ENCODE results near the gene LGI4.

LGI4 gene

DNA sequence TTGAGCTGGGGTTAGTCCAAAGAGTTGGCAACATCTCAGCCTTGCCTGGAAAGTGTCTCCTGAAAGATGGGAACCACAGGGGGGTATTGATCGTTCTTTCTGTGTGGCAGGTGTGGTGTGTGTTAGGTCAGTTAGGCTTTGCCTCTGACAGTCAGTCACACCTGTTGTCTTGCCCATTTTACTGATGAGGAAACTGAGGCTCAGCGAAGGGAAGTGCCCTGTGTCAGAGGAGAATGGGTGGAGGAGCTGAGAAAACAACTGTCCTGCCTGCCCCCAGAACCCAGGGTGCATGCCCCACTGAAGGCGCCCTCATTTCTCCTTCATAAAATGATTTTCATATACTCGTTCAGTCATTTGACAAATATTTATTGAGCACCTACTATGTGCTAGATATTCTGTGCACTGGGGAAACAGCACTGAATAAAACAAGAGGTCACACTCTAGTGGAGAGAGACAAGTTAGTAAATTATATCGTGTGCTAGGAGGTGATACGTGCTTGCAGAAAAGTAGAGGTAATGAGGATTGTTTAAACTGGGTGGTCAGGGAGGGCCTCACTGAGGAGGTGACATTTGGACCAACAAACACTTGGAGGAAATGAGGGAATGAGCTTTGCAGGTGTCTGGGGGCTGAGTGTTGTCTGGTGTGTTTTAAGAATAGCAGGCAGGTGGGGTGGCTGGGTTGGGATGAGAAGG, 21.3 kb upstream of the LGI4 start:
- no peak overlapping the region for H3K27ac ChIP-seq (ENCODE audit: low read depth, low read length)
- H3K4me3 ChIP-seq (ENCODE audit: low read length): peak overlapping the region; percentile 89
- no peaks in the 10 kb centered on the region for H3K9me3 ChIP-seq (ENCODE audit: control insufficient read depth, insufficient read depth, low read length)
- no peaks in the 10 kb centered on the region for H3K9me2 ChIP-seq (replicated peaks; ENCODE audit: control insufficient read depth, low read length)
- peaks cover 16% of the 10 kb centered on the region for H3K79me2 ChIP-seq (ENCODE audit: control insufficient read depth, low read length)
- TF ChIP-seq EZH2phosphoT487 (IDR thresholded peaks at IDR 0.05; ENCODE audit: borderline replicate concordance, low read length): no peak
- TF ChIP-seq, protein P1, sequence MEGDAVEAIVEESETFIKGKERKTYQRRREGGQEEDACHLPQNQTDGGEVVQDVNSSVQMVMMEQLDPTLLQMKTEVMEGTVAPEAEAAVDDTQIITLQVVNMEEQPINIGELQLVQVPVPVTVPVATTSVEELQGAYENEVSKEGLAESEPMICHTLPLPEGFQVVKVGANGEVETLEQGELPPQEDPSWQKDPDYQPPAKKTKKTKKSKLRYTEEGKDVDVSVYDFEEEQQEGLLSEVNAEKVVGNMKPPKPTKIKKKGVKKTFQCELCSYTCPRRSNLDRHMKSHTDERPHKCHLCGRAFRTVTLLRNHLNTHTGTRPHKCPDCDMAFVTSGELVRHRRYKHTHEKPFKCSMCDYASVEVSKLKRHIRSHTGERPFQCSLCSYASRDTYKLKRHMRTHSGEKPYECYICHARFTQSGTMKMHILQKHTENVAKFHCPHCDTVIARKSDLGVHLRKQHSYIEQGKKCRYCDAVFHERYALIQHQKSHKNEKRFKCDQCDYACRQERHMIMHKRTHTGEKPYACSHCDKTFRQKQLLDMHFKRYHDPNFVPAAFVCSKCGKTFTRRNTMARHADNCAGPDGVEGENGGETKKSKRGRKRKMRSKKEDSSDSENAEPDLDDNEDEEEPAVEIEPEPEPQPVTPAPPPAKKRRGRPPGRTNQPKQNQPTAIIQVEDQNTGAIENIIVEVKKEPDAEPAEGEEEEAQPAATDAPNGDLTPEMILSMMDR (IDR thresholded peaks at IDR 0.05; ENCODE audit: low read depth, low read length, poor library complexity, severe bottlenecking): no peak
- no peaks in the 10 kb centered on the region for H3F3A ChIP-seq (ENCODE audit: control insufficient read depth, insufficient read depth)
- peaks cover 30% of the 10 kb centered on the region for H3K4me1 ChIP-seq (ENCODE audit: control insufficient read depth, low read length)
- peaks cover 44% of the 10 kb centered on the region for H3K36me3 ChIP-seq (ENCODE audit: control insufficient read depth, low read length)
- no peaks in the 10 kb centered on the region for H4K20me1 ChIP-seq (ENCODE audit: control insufficient read depth, insufficient read depth, low read depth, low read length)
- H3K4me2 ChIP-seq (ENCODE audit: low read length): peak overlapping the region; percentile 76
- H3K27me3 ChIP-seq (ENCODE audit: control insufficient read depth, low read length): peaks cover 8% of the 10 kb centered on the region

DNA sequence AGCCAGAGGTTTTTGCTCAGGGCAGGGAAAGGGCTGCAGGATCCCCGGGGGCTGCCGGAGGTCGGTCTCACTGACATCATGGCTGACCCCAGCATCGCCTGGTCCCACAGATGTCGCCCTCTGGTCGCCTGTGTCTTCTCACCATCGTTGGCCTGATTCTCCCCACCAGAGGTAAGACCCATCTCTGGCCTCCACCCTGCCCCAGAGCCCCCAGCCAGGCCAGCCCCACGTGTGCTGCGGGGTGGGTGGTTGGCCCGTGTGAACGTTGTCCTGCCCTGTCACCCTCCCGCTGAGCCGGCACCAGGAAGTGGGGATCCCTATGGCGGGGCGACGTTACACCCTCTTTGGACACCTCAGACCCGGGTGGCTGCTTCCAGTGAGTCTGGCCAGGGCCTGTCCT, 20.6 kb upstream of the LGI4 start:
- H3K27me3 ChIP-seq (ENCODE audit: control insufficient read depth, low read length): peaks cover 8% of the 10 kb centered on the region
- peaks cover 30% of the 10 kb centered on the region for H3K4me1 ChIP-seq (ENCODE audit: control insufficient read depth, low read length)
- H3K4me3 ChIP-seq (ENCODE audit: low read length): peak overlapping the region; percentile 89
- TF ChIP-seq, protein P1 (IDR thresholded peaks at IDR 0.05; ENCODE audit: low read depth, low read length, poor library complexity, severe bottlenecking): no peak
- no peak for TF ChIP-seq EZH2phosphoT487 (IDR thresholded peaks at IDR 0.05; ENCODE audit: borderline replicate concordance, low read length)
- no peaks in the 10 kb centered on the region for H3K9me3 ChIP-seq (ENCODE audit: control insufficient read depth, insufficient read depth, low read length)
- no peaks in the 10 kb centered on the region for H3F3A ChIP-seq (ENCODE audit: control insufficient read depth, insufficient read depth)
- H3K4me2 ChIP-seq (ENCODE audit: low read length): peak overlapping the region; percentile 76
- peaks cover 16% of the 10 kb centered on the region for H3K79me2 ChIP-seq (ENCODE audit: control insufficient read depth, low read length)
- H3K9me2 ChIP-seq (replicated peaks; ENCODE audit: control insufficient read depth, low read length): no peaks in the 10 kb centered on the region
- H3K36me3 ChIP-seq (ENCODE audit: control insufficient read depth, low read length): peaks cover 37% of the 10 kb centered on the region
- peak overlapping the region; percentile 39 for H3K27ac ChIP-seq (ENCODE audit: low read depth, low read length)
- no peaks in the 10 kb centered on the region for H4K20me1 ChIP-seq (ENCODE audit: control insufficient read depth, insufficient read depth, low read depth, low read length)

DNA sequence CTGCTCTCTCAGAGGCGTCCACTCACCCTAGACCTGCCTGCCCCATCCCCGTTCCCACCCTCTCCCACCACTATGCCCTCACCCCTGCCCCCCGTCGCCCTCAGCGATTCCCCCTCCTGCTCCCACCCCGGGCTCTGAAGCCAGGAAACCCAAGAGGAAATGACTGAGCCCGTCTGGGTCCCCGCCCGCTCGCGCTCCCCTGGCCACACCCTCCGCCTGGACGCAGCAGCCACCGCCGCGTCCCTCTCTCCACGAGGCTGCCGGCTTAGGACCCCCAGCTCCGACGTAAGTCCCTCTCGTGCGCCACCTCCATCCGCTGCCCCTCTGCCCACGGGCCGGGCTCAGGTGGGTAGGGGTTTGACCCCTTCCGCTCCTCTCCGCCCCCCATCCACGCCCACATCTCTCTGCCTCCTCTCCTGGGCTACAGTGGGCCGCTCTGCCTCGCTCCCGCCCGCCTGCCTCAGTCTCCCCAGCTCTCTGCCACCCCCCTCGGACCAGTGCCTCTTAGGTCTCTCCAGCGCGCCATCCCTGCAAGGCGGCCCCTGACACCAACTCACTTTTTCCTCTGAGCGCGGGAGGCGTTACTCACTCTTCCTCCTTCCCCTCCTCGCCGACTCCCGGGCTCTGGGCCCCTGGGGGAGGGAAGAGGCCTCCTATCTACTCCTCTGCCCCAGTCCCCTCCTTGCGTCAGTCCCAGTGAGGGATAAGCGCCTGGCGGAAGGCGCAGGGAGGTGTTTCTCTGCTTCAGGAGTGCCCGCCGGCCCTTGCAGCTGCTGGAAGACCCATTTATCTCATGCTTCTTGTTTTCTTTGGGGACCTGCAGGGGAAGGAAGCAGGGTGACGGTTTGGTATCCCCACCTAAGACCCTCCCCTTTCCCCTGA, 19.9 kb upstream of the LGI4 start, which contains the start of gene FXYD5:
Gene FXYD5 (plus strand): TSS at position 211 of the 882 bp plus-strand sequence. CDS start 816 bp downstream, outside the sequence.
- no peak for TF ChIP-seq EZH2phosphoT487 (IDR thresholded peaks at IDR 0.05; ENCODE audit: borderline replicate concordance, low read length)
- TF ChIP-seq, protein P1 (IDR thresholded peaks at IDR 0.05; ENCODE audit: low read depth, low read length, poor library complexity, severe bottlenecking): no peak
- Histone ChIP-seq H3K4me3 (ENCODE audit: low read length) (peak within 1 kb of the TSS; percentile 89), H3K79me2 (ENCODE audit: control insufficient read depth, low read length) (peaks cover 16% of the 10 kb centered on the region), H3K4me2 (ENCODE audit: low read length) (peak within 1 kb of the TSS; percentile 76), H3K9me2 (replicated peaks; ENCODE audit: control insufficient read depth, low read length) (no peaks in the 10 kb centered on the region), H3K9me3 (ENCODE audit: control insufficient read depth, insufficient read depth, low read length) (no peaks in the 10 kb centered on the region), H3K27me3 (ENCODE audit: control insufficient read depth, low read length) (peaks cover 8% of the 10 kb centered on the region), H3K4me1 (ENCODE audit: control insufficient read depth, low read length) (peaks cover 30% of the 10 kb centered on the region), H4K20me1 (ENCODE audit: control insufficient read depth, insufficient read depth, low read depth, low read length) (no peaks in the 10 kb centered on the region), H3K27ac (ENCODE audit: low read depth, low read length) (peak within 1 kb of the TSS; percentile 39), H3K36me3 (ENCODE audit: control insufficient read depth, low read length) (peaks cover 35% of the 10 kb centered on the region), H3F3A (ENCODE audit: control insufficient read depth, insufficient read depth) (no peaks in the 10 kb centered on the region)

Measured in DOHH2 (cell line).